ENCODE measurements around the gene CCL26.

- TF ChIP-seq, protein P1, sequence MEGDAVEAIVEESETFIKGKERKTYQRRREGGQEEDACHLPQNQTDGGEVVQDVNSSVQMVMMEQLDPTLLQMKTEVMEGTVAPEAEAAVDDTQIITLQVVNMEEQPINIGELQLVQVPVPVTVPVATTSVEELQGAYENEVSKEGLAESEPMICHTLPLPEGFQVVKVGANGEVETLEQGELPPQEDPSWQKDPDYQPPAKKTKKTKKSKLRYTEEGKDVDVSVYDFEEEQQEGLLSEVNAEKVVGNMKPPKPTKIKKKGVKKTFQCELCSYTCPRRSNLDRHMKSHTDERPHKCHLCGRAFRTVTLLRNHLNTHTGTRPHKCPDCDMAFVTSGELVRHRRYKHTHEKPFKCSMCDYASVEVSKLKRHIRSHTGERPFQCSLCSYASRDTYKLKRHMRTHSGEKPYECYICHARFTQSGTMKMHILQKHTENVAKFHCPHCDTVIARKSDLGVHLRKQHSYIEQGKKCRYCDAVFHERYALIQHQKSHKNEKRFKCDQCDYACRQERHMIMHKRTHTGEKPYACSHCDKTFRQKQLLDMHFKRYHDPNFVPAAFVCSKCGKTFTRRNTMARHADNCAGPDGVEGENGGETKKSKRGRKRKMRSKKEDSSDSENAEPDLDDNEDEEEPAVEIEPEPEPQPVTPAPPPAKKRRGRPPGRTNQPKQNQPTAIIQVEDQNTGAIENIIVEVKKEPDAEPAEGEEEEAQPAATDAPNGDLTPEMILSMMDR (IDR thresholded peaks at IDR 0.05; ENCODE audit: low read depth, low read length, poor library complexity, severe bottlenecking): no peak
- TF ChIP-seq EZH2phosphoT487 (IDR thresholded peaks at IDR 0.05; ENCODE audit: borderline replicate concordance, low read length): no peak
Measured at GRCh38 chr7:75820688-75821087, 48.7 kb upstream of the CCL26 start.
